Lower lobe of right lung (tissue), 2 donors: Measurements from ENCODE around the gene ITGB5. TPM values are rescaled to one million over a fixed set of nuclear protein-coding genes. Genes with fewer than 3 reads are reported as not detected.

Experiments
- ATAC-seq, 2 donors: fragments of 200-7000 bp; cut with Tn5 transposase; one replicate each; pipeline ENCODE4 v1.9.1; 2020 to 2022; ENCODE audit warnings: mild to moderate bottlenecking in 2 of 2, moderate library complexity in 2 of 2
- DNase-seq: peaks from one replicate; pipeline ENCODE4 v3.0.0-alpha.2; 2020
- H3K27ac ChIP-seq: fragments of 200-600 bp; one replicate; pipeline ENCODE4 v1.8.0; 2022
- H3K27me3 ChIP-seq: fragments of 200-600 bp; one replicate; pipeline ENCODE4 v1.8.0; 2022; ENCODE audit warnings: low read depth
- H3K36me3 ChIP-seq: fragments of 200-600 bp; one replicate; pipeline ENCODE4 v1.8.0; 2022; ENCODE audit warnings: mild to moderate bottlenecking
- H3K4me1 ChIP-seq: fragments of 200-600 bp; one replicate; pipeline ENCODE4 v1.8.0; 2022
- H3K4me3 ChIP-seq: fragments of 200-600 bp; one replicate; pipeline ENCODE4 v1.8.0; 2022; ENCODE audit warnings: mild to moderate bottlenecking
- H3K9me3 ChIP-seq: fragments of 200-600 bp; one replicate; pipeline ENCODE4 v1.8.0; 2022
- intact Hi-C: fragments of 100-400 bp; cut with DNase I; formaldehyde crosslinking; loops from one replicate; pipeline ENCODE4 v1.11.0; 2022
- total RNA-seq: library from RNA; stranded (reverse); fragmentation: NEBNext Ultra II Directional; extraction: Animal tissue kit (Norgen Biotek cat#: 25700); gene quantifications from one replicate; pipeline ENCODE4 v1.2.1, GENCODE V29; 2021
- TF ChIP-seq, protein P1 (sequence below): fragments of 200-600 bp; IDR thresholded peaks from one replicate; pipeline ENCODE4 v1.8.0; 2022; ENCODE audit warnings: antibody characterized with exemption, mild to moderate bottlenecking
- donor health status: DM: no; HTN: yes; CAD: no; lungs with severe emphysema.

The ITGB5 gene
- total RNA-seq, 1 donor from 2014 or later: 93.1 TPM

DNA sequence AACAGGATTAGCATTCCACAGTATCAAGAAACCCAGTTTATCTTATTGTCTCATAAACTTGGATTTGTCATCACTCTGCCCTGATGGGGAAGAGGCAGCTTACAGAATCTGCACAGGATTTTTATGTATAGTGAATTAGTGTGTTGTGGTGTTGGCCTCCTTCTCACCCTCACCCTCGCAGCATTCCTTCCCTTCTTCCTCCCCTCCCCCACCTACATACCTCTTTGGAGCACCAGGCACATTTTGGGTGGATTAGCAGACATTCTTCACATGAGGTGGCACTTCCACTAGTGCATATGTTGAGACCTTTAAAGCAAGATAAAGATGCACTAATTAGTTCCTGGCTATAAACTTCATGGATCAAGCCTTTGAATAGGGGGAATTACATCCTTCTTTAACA, 13.9 kb downstream of the ITGB5 start:
- no peaks in the 10 kb centered on the region for H3K9me3 ChIP-seq
- intact Hi-C loops: no loop called here
- no peak overlapping the region for H3K27ac ChIP-seq
- H3K4me3 ChIP-seq: no peak overlapping the region
- DNase-seq (no peak), ATAC-seq (no peak)
- TF ChIP-seq, protein P1, sequence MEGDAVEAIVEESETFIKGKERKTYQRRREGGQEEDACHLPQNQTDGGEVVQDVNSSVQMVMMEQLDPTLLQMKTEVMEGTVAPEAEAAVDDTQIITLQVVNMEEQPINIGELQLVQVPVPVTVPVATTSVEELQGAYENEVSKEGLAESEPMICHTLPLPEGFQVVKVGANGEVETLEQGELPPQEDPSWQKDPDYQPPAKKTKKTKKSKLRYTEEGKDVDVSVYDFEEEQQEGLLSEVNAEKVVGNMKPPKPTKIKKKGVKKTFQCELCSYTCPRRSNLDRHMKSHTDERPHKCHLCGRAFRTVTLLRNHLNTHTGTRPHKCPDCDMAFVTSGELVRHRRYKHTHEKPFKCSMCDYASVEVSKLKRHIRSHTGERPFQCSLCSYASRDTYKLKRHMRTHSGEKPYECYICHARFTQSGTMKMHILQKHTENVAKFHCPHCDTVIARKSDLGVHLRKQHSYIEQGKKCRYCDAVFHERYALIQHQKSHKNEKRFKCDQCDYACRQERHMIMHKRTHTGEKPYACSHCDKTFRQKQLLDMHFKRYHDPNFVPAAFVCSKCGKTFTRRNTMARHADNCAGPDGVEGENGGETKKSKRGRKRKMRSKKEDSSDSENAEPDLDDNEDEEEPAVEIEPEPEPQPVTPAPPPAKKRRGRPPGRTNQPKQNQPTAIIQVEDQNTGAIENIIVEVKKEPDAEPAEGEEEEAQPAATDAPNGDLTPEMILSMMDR: no peak
- H3K4me1 ChIP-seq: peaks cover 31% of the 10 kb centered on the region
- no peaks in the 10 kb centered on the region for H3K27me3 ChIP-seq
- peaks cover 18% of the 10 kb centered on the region for H3K36me3 ChIP-seq

DNA sequence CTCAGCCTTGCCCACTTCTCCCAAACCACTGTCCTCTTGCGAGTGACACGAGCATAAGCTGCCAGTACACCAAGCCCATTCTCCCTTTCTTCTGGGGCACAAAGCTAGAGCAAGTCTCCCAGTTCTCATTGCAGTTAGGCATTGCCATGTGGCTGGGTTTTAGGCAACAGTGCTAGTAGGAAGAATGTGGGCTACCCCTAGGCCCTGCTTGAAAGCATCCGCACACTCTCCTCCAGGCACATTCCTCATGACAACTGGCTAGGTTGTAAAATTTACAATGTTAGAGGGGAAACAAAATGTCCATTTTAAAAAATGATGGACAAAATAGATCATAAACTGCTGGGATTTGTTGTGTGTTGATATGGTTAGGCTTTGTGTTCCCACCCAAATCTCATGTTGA, 19.7 kb downstream of the ITGB5 start:
- TF ChIP-seq, protein P1: no peak
- ATAC-seq: no peak

DNA sequence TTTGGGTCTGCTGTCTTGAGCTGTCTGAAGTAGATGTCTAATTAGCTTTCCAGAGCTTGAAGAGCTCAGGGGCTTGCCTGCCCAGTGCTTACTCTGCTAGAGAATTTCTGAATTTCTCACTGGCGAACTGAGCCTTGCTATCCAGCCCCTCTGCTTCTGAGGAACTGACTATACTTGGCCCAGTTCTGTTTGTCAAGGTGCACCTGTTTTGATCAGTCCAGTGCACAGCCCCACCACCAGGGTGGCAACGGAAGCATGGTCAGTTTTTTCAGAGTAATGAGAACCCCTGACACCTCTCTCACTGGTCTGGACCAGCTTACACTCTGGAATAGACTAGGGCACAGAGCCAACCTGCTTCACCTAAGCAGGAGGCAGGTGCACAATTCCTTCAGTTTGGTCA, 25.2 kb downstream of the ITGB5 start:
- H3K9me3 ChIP-seq: no peaks in the 10 kb centered on the region
- intact Hi-C loops: no loop called here
- ATAC-seq (no peak), DNase-seq (no peak)
- no peaks in the 10 kb centered on the region for H3K36me3 ChIP-seq
- TF ChIP-seq, protein P1: no peak
- H3K4me3 ChIP-seq: no peak overlapping the region
- no peaks in the 10 kb centered on the region for H3K27me3 ChIP-seq
- peaks cover 34% of the 10 kb centered on the region for H3K4me1 ChIP-seq
- no peak overlapping the region for H3K27ac ChIP-seq

More for the DNA sequence above, 19.7 kb downstream of the ITGB5 start:
- Histone ChIP-seq H3K4me1 (no peaks in the 10 kb centered on the region), H3K27ac (no peak overlapping the region), H3K36me3 (peaks cover 17% of the 10 kb centered on the region), H3K27me3 (no peaks in the 10 kb centered on the region), H3K4me3 (no peak overlapping the region), H3K9me3 (no peaks in the 10 kb centered on the region)
- DNase-seq: no peak
- intact Hi-C loops: no loop called here

DNA sequence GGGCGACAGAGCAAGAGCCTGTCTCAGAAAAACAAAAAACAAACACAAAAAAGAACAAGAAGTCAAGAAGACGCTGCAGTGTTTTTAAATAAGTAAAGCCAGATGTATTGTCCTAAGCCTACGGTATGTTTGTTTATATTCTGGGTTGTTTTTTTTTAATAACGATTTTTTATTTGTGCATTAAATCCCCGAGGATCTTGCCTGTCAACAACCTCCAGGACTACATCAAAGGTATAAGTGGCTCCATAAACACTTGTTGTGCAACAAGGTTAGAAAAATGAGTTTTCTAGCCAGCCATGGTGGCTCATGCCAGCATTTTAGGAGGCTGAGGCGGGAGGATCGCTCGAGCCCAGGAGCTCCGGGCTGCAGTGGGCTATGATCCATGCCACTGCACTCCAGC, 26.1 kb downstream of the ITGB5 start:
- TF ChIP-seq, protein P1: no peak
- Histone ChIP-seq H3K36me3 (no peaks in the 10 kb centered on the region), H3K4me1 (peaks cover 34% of the 10 kb centered on the region), H3K27me3 (no peaks in the 10 kb centered on the region), H3K9me3 (no peaks in the 10 kb centered on the region), H3K4me3 (no peak overlapping the region), H3K27ac (peak overlapping the region; percentile 26)
- DNase-seq (no peak), ATAC-seq (no peak)
- intact Hi-C loops: no loop called here

DNA sequence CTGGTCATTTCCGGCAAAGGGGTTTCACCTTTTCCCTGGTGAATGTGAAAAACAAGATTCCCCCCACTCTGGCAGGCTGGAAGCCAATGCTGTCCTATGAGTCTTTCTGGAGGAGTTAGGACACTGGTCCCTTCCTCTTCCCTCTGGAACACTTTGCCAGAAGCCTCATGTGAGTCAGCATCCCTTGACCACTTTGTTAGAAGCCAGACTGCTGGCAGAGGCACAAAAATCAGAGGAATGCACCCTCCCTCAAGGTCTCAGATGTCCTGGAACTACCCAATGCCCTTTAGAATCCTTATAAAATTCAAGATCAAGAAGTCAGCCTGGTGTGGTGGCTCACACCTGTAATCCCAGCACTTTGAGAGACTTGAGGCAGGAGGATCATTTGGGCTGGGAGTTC, 26.6 kb downstream of the ITGB5 start:
- intact Hi-C loops: no loop called here
- Histone ChIP-seq H3K27ac (peak overlapping the region; percentile 47), H3K9me3 (no peaks in the 10 kb centered on the region), H3K4me3 (no peak overlapping the region), H3K4me1 (peaks cover 34% of the 10 kb centered on the region), H3K27me3 (no peaks in the 10 kb centered on the region), H3K36me3 (no peaks in the 10 kb centered on the region)
- ATAC-seq: peak; percentile 79 to 84
- no peak for DNase-seq
- TF ChIP-seq, protein P1: no peak

DNA sequence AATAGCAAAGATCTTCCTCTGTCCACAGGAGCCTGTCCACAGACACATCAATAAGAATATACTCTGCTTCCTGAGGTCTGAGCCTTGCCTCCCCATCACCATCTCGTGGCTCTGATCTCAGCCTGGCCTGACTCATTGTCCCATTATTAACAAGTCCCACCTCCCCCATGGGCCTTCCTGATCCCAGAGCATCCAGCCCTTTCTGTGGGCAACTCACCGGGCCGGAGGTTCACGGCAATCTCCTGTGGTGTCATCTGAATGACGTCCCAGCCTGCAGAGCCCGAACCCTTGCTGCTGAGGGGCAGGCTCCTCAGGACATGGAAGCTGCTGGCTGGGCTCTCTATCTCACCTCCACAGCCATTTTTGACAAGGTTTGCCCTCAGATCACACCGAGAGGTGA, 28.1 kb downstream of the ITGB5 start:
- H3K9me3 ChIP-seq: no peaks in the 10 kb centered on the region
- H3K4me3 ChIP-seq: no peak overlapping the region
- H3K27me3 ChIP-seq: no peaks in the 10 kb centered on the region
- ATAC-seq (no peak), DNase-seq (no peak)
- H3K4me1 ChIP-seq: peaks cover 34% of the 10 kb centered on the region
- no peak overlapping the region for H3K27ac ChIP-seq
- TF ChIP-seq, protein P1: no peak
- H3K36me3 ChIP-seq: peaks cover 5% of the 10 kb centered on the region
- intact Hi-C loops: no loop called here
